ENCODE results near the gene PRKAR1B. TPM values are rescaled to one million over a fixed set of nuclear protein-coding genes. Genes with fewer than 3 reads are reported as not detected.
A peak's percentile ranks its signal among the peaks of the same experiment; 100 is the strongest.

Gene PRKAR1B
- total and polyA plus RNA-seq, 4 donors = 53.1 to 238 (median 162) TPM

GRCh38 chr7:596071-596818, 130.8 kb downstream of the PRKAR1B start:
- DNase-seq (ENCODE audit: low read depth in 4 of 6, low spot score in 6 of 6) = no peak
- peaks cover 73% of the 10 kb centered on the region for H3K36me3 ChIP-seq (ENCODE audit: control insufficient read depth, insufficient read depth, low read length)
- WGBS (ENCODE audit: insufficient coverage) = 94% methylated on average over 24 of the region's 30 CpGs
- H3K4me3 ChIP-seq (ENCODE audit: low read depth, low read length) = no peak overlapping the region
- H3K4me1 ChIP-seq (ENCODE audit: control insufficient read depth, insufficient read depth, low read length) = peaks cover 68% of the 10 kb centered on the region
- H3K27me3 ChIP-seq (ENCODE audit: control insufficient read depth, insufficient read depth, low read length) = no peaks in the 10 kb centered on the region
- H3K27ac ChIP-seq (ENCODE audit: low read depth, low read length) = peak overlapping the region; percentile 57
- no peaks in the 10 kb centered on the region for H3K9me3 ChIP-seq (ENCODE audit: control insufficient read depth, insufficient read depth, low read length)

DNA sequence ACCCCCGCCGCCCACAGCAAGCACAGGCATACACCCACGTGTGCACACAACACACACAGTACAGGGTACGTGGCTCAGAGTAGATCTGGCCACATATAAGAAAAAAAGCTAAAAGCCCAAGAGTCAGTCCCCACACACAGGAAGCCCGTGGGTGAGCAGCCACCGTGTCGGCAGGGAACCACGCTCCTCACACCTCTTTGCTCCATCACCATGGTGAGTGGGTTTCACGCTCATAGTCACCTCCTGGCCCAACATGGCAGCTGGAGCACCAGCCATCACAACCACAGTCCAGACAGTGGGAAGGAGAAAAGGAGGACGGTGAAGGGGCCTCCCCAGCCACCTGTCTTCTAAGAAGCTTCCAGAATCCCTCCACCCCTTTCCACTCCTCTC, 131.5 kb downstream of the PRKAR1B start:
- no peak overlapping the region for H3K4me3 ChIP-seq (ENCODE audit: low read depth, low read length)
- no peaks in the 10 kb centered on the region for H3K27me3 ChIP-seq (ENCODE audit: control insufficient read depth, insufficient read depth, low read length)
- DNase-seq (ENCODE audit: low read depth in 4 of 6, low spot score in 6 of 6) = no peak
- no peak overlapping the region for H3K27ac ChIP-seq (ENCODE audit: low read depth, low read length)
- H3K4me1 ChIP-seq (ENCODE audit: control insufficient read depth, insufficient read depth, low read length) = peaks cover 68% of the 10 kb centered on the region
- WGBS (ENCODE audit: insufficient coverage) = 95% methylated on average over 4 of the region's 10 CpGs
- peaks cover 75% of the 10 kb centered on the region for H3K36me3 ChIP-seq (ENCODE audit: control insufficient read depth, insufficient read depth, low read length)
- H3K9me3 ChIP-seq (ENCODE audit: control insufficient read depth, insufficient read depth, low read length) = no peaks in the 10 kb centered on the region

- H3K27ac ChIP-seq (ENCODE audit: low read depth, low read length) = no peak overlapping the region
- H3K4me1 ChIP-seq (ENCODE audit: control insufficient read depth, insufficient read depth, low read length) = peaks cover 70% of the 10 kb centered on the region
- 95% methylated on average over 29 of the region's 29 CpGs for WGBS (ENCODE audit: insufficient coverage)
Measured at GRCh38 chr7:594920-595620, 132.0 kb downstream of the PRKAR1B start.

DNA sequence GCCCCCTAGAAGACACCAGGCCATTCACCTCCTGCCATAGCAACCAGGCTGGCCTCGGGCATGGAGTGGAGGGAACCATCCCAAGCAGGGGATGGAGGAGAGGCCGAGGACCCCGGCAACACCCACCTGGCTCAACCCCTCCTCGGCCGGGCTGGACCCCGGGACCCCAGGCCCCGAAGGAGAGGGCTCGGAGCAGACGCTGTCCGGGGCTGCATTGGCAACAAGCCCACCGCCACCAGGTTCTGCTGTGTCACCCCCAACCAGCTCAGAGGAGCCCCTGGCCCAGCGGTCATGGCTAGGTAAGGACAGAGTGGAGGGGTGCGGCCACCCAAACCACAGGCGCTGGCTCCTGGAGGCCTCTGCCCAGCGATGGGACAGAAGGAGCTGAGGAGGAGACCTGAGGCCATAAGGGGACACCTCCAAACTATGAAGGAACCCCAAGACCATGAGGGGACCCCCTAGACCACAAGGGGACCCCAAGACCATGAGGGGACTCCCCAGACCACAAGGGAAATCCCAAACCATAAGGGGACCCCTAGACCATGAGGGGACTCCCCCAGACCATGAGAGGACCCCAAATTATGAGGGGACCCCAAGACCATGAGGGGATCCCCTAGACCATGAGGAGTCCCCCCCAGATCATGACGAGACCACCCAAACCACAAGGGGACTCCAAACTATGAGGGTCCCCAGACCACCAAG, 132.7 kb downstream of the PRKAR1B start:
- Histone ChIP-seq H3K4me1 (ENCODE audit: control insufficient read depth, insufficient read depth, low read length) (peaks cover 77% of the 10 kb centered on the region), H3K36me3 (ENCODE audit: control insufficient read depth, insufficient read depth, low read length) (peaks cover 81% of the 10 kb centered on the region), H3K27ac (ENCODE audit: low read depth, low read length) (no peak overlapping the region), H3K9me3 (ENCODE audit: control insufficient read depth, insufficient read depth, low read length) (no peaks in the 10 kb centered on the region), H3K4me3 (ENCODE audit: low read depth, low read length) (no peak overlapping the region), H3K27me3 (ENCODE audit: control insufficient read depth, insufficient read depth, low read length) (no peaks in the 10 kb centered on the region)
- 87% methylated on average over 12 of the region's 16 CpGs for WGBS (ENCODE audit: insufficient coverage)
- no peak for DNase-seq (ENCODE audit: low read depth in 4 of 6, low spot score in 6 of 6)

More at GRCh38 chr7:594920-595620, 132.0 kb downstream of the PRKAR1B start:
- H3K4me3 ChIP-seq (ENCODE audit: low read depth, low read length) = no peak overlapping the region
- H3K27me3 ChIP-seq (ENCODE audit: control insufficient read depth, insufficient read depth, low read length) = no peaks in the 10 kb centered on the region
- no peaks in the 10 kb centered on the region for H3K9me3 ChIP-seq (ENCODE audit: control insufficient read depth, insufficient read depth, low read length)
- DNase-seq (ENCODE audit: low read depth in 4 of 6, low spot score in 6 of 6) = no peak
- H3K36me3 ChIP-seq (ENCODE audit: control insufficient read depth, insufficient read depth, low read length) = peaks cover 79% of the 10 kb centered on the region

DNA sequence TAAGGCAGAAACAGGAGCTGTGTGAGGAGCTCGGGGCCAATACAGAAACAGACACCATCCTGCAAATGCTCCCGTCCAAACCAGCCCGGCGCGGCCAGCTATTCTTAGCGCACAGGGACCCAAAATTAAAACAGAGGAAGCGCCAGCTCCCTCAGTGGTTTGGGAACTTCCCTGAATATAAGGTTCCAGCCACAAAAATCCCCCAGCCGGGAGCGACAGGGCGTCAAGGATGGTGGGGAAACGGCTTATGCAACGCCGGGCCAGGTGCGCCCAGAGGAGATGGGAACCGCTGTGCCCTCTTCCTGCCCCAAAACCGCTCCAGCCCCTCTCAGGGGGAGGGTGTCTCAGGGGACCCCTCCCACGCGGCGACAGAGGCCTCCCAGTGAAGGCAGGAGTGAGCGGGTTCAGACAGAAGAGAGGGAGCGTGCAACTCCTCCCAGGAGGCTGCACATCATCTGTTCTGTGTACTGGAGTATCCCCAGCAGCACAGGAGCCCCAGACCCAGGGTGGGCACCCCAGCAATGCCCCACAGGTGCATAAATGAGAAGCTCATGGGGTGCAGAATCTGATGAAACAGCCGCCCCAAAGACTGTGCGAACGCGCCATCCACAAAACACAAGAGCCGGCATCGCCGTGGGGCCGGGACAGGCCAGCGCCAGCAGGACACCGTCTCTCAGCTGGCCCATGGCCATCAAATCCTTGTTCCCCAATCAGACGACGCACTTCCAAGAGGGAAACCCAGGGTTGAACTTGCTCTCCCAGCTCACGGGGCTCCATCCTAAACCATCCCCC, 133.6 kb downstream of the PRKAR1B start:
- H3K4me1 ChIP-seq (ENCODE audit: control insufficient read depth, insufficient read depth, low read length) = peaks cover 74% of the 10 kb centered on the region
- no peak overlapping the region for H3K27ac ChIP-seq (ENCODE audit: low read depth, low read length)
- DNase-seq (ENCODE audit: low read depth in 4 of 6, low spot score in 6 of 6) = no peak
- H3K9me3 ChIP-seq (ENCODE audit: control insufficient read depth, insufficient read depth, low read length) = no peaks in the 10 kb centered on the region
- WGBS (ENCODE audit: insufficient coverage) = 83% methylated on average over 28 of the region's 34 CpGs
- no peak overlapping the region for H3K4me3 ChIP-seq (ENCODE audit: low read depth, low read length)
- H3K36me3 ChIP-seq (ENCODE audit: control insufficient read depth, insufficient read depth, low read length) = peaks cover 85% of the 10 kb centered on the region
- no peaks in the 10 kb centered on the region for H3K27me3 ChIP-seq (ENCODE audit: control insufficient read depth, insufficient read depth, low read length)

DNA sequence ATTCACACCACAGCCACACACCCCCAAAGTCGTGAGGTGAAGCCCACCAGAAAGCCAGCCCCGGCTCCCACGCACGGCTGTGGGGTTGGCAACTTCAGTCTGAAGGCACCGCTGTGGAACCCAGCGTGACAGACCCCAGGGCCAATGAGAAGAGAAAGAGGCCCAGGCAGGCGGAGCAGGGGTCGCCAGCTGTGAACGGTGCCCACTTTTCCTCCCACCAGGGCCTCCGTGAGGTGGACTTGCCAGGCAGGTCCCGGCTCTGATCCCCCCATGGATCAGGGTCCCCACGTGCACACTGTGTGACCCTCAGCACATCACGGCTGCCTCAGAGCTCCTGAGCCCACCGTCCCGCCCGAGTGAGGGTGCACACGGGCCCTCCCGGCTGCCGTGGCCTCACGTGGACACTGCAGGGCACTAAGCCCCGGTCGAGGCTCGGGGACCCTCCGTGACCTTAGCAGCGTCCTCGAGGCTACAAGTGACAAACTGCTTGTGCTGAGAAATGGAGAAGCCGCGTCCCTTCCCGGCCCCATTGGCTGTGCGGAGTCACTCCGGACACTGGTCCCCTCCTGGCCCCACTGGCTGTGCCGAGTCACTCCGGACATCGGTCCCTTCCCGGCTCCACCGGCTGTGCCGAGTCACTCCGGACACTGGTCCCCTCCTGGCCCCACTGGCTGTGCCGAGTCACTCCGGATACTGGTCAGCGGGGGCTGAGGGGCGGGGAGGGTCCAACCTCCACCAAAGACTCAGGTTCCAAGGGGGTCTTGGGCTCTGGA, 135.0 kb downstream of the PRKAR1B start:
- Histone ChIP-seq H3K27ac (ENCODE audit: low read depth, low read length) (no peak overlapping the region), H3K4me1 (ENCODE audit: control insufficient read depth, insufficient read depth, low read length) (peaks cover 73% of the 10 kb centered on the region), H3K4me3 (ENCODE audit: low read depth, low read length) (no peak overlapping the region), H3K9me3 (ENCODE audit: control insufficient read depth, insufficient read depth, low read length) (no peaks in the 10 kb centered on the region), H3K36me3 (ENCODE audit: control insufficient read depth, insufficient read depth, low read length) (peaks cover 92% of the 10 kb centered on the region), H3K27me3 (ENCODE audit: control insufficient read depth, insufficient read depth, low read length) (no peaks in the 10 kb centered on the region)
- no peak for DNase-seq (ENCODE audit: low read depth in 4 of 6, low spot score in 6 of 6)
- 93% methylated on average over 42 of the region's 42 CpGs for WGBS (ENCODE audit: insufficient coverage)

DNA sequence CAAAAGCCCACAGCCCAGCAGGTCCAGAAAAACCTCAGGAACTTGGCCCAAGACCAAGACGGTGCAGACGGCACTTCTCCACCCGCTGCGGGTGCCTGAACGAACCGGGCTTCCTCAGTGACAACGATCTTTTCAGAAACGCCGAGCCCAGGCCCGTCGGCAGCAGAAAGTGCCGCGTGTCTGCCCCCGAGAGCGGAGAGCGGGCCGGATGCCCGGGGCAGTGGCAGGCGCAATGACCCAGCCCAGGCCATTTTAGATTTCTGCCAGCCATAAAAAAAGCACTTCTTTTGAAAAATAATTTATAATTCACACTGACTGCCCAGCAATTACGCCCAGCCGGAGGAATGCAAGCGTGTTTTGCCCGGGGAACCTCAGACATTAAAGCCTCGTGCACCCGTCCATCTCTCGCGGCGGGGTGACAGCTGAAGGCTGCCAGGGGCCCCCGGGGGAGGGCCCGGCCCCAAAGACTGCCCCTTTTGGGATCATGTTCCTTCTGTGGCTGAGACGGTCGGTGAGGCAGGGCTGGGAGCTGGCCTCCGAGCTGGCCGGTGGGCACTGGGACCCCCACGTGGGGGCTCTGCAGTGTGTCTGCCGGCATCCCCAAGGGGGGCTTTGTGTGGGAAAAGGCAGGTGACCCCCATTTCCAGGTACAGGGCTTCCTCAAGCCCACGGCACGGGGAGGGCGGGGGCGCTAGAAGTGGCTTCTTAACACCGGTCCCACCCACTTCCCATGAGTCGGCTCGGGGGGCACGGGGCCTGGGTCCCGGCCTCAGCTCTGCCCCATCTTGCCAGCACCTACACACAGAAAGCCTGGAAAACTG, 136.1 kb downstream of the PRKAR1B start:
- WGBS (ENCODE audit: insufficient coverage) = 40% methylated on average over 44 of the region's 45 CpGs
- Histone ChIP-seq H3K4me1 (ENCODE audit: control insufficient read depth, insufficient read depth, low read length) (peaks cover 64% of the 10 kb centered on the region), H3K27me3 (ENCODE audit: control insufficient read depth, insufficient read depth, low read length) (no peaks in the 10 kb centered on the region), H3K27ac (ENCODE audit: low read depth, low read length) (peak overlapping the region; percentile 64), H3K9me3 (ENCODE audit: control insufficient read depth, insufficient read depth, low read length) (no peaks in the 10 kb centered on the region), H3K36me3 (ENCODE audit: control insufficient read depth, insufficient read depth, low read length) (peaks cover 91% of the 10 kb centered on the region), H3K4me3 (ENCODE audit: low read depth, low read length) (no peak overlapping the region)
- peak in 2 of 6 donors; percentile 54 to 63 for DNase-seq (ENCODE audit: low read depth in 4 of 6, low spot score in 6 of 6)

DNA sequence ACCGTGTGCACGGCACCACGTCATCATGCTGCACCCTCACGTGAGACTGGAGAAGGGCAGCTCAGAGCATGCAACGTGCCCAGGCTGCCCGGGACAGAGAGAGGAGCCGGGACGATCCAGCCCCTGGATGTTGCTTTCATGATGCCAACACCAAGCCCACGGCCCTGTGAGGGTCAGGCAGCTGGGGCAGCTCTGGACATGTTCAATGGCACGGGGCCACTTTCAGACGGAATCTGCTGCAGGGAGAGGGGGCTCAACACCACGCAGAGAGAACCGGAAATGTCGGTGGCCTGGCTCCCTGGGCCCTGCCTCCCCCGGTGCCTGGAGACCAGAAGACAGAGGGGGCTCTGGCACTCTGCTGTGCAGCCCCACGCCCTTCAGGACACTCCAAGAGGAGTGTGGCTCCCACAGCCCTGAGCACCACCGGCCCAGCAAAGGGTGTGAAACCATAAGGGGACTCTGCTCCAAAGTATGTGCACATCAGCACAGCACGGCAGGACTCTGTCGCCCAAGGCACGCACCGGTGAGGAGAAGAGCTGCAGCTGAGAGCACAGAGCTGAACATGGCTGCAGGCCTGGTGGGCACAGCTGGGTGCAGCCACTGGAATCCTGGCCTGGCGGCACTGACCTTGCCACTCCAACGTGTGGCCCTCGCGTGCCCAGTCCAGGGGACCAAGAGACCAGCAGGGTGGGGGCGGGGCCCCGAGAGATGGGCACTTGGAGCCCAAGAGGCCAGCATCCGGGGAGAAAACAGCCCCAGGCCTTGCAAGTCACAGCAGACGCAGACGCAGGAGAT, 137.1 kb downstream of the PRKAR1B start:
- Histone ChIP-seq H3K4me1 (ENCODE audit: control insufficient read depth, insufficient read depth, low read length) (peaks cover 54% of the 10 kb centered on the region), H3K27ac (ENCODE audit: low read depth, low read length) (no peak overlapping the region), H3K36me3 (ENCODE audit: control insufficient read depth, insufficient read depth, low read length) (peaks cover 89% of the 10 kb centered on the region), H3K4me3 (ENCODE audit: low read depth, low read length) (no peak overlapping the region), H3K27me3 (ENCODE audit: control insufficient read depth, insufficient read depth, low read length) (no peaks in the 10 kb centered on the region), H3K9me3 (ENCODE audit: control insufficient read depth, insufficient read depth, low read length) (no peaks in the 10 kb centered on the region)
- 91% methylated on average over 30 of the region's 30 CpGs for WGBS (ENCODE audit: insufficient coverage)
- no peak for DNase-seq (ENCODE audit: low read depth in 4 of 6, low spot score in 6 of 6)

Measured in spinal cord (tissue), 10 donors.